ENCODE data around the gene PRDM10. TPM values are rescaled to one million over a fixed set of nuclear protein-coding genes. Genes with fewer than 3 reads are reported as not detected.

PRDM10 gene
- total and polyA plus RNA-seq, 10 of the 15 experiments (the other 5 are each of a cell fraction or from before 2014, with no cell fraction given) = 0.93 to 6.2 (median 4.1) TPM

GRCh38 chr11:129992161-129992944 is 10.3 kb downstream of the PRDM10 start:
- H2AFZ ChIP-seq (ENCODE audit: control insufficient read depth, low read depth, low read length) = no peak overlapping the region
- H3K27ac ChIP-seq (ENCODE audit: control insufficient read depth, insufficient read depth) = no peak overlapping the region
- ATAC-seq (peak; percentile 71), DNase-seq (ENCODE audit: low read depth, low spot score) (no peak), FAIRE-seq (no peak)
- BruUV-seq (replicated peaks) = no TSS peak
- WGBS (ENCODE audit: insufficient coverage, insufficient replicate concordance, low lambda C conversion rate, missing lambda C conversion rate) = 24% methylated on average over 6 of the region's 6 CpGs
- H3K9ac ChIP-seq (ENCODE audit: control insufficient read depth, insufficient read depth, low read length) = no peak overlapping the region
- POLR2A ChIA-PET = no interaction called here
- RAD21 ChIA-PET (ENCODE audit: unreplicated experiment) = interaction anchor here (4.4 kb wide), 1 partner anchor 140 kb away, joined by 21 read pairs; no protein-coding TSS in a partner anchor
- H3K27me3 ChIP-seq (replicated peaks in 1 of 2; ENCODE audit: control insufficient read depth in 2 of 2, insufficient read depth in 2 of 2, low read length in 1 of 2) = no peaks in the 10 kb centered on the region
- no peaks in the 10 kb centered on the region for H4K20me1 ChIP-seq (ENCODE audit: control insufficient read depth, insufficient read depth)
- no peaks in the 10 kb centered on the region for H3K4me1 ChIP-seq (ENCODE audit: control insufficient read depth, insufficient read depth, low read length)
- CTCF ChIA-PET = interaction anchor here (0.8 to 5.0 kb wide), 14 partner anchors 10 to 142 kb away, joined by 3 to 57 read pairs (median 4); no protein-coding TSS in a partner anchor
- H3K9me3 ChIP-seq (replicated peaks; ENCODE audit: control insufficient read depth, insufficient read depth, low read length) = no peaks in the 10 kb centered on the region
- no peak overlapping the region for H3K4me2 ChIP-seq (ENCODE audit: control insufficient read depth, insufficient read depth)
- SMC1A ChIA-PET (ENCODE audit: uncharacterized antibody, unreplicated experiment) = interaction anchor here (0.8 to 4.1 kb wide), 11 partner anchors 10 to 153 kb away, joined by 3 to 28 read pairs (median 4); no protein-coding TSS in a partner anchor
- no peak overlapping the region for H3K4me3 ChIP-seq
- in situ Hi-C loops (cut with MboI) (no loop called here), intact Hi-C loops (cut with micrococcal nuclease; ENCODE audit: unreplicated experiment) (no loop called here)
- no peaks in the 10 kb centered on the region; a peak in 1 of 4 replicates for H3K36me3 ChIP-seq (ENCODE audit: control insufficient read depth in 2 of 2, insufficient read depth in 2 of 2, low read length in 1 of 2)
- no peaks in the 10 kb centered on the region for H3K79me2 ChIP-seq (ENCODE audit: control insufficient read depth, insufficient read depth, low read length)
- TF ChIP-seq IRF5 (IDR thresholded peaks at IDR 0.05; ENCODE audit: borderline replicate concordance) (no peak), POU2F2 (IDR thresholded peaks at IDR 0.05; ENCODE audit: borderline replicate concordance, low read depth, low read length) (no peak), RAD21 (IDR thresholded peaks at IDR 0.05; ENCODE audit: insufficient read depth, low read depth, low read length) (peak; percentile 48), MYC (IDR thresholded peaks at IDR 0.05; ENCODE audit: insufficient read depth, insufficient read length, insufficient replicate concordance, low read length, severe bottlenecking) (no peak), ELK1 (IDR thresholded peaks at IDR 0.05; ENCODE audit: low read depth, low read length) (no peak), SMC3 (IDR thresholded peaks at IDR 0.05; ENCODE audit: borderline replicate concordance, low read length) (peak; percentile 51; the same call in 1 of the 2 replicates), CHD2 (IDR thresholded peaks at IDR 0.05; ENCODE audit: borderline replicate concordance, low read depth, low read length) (no peak), CTCF (IDR thresholded peaks at IDR 0.05 in 2 of 3, conservative IDR thresholded peaks at IDR 0.05 in 1 of 3; ENCODE audit: control insufficient read depth in 2 of 3, extremely low read depth in 1 of 3, insufficient read depth in 1 of 3, low read depth in 3 of 3, low read length in 3 of 3) (peak; percentile 41 to 44 (median 42); a peak in 5 of 6 replicates), CUX1 (IDR thresholded peaks at IDR 0.05; ENCODE audit: insufficient replicate concordance, low read depth, low read length) (no peak), CEBPB (IDR thresholded peaks at IDR 0.05; ENCODE audit: borderline replicate concordance in 1 of 2, low read depth in 2 of 2, low read length in 2 of 2) (peak in 1 of 2 experiments; percentile 25; a peak in 1 of 4 replicates), RBBP5 (conservative IDR thresholded peaks at IDR 0.05) (no peak)

All from GM12878 (cell line).